IPS-NIHi11 (cell line): ENCODE data around the gene ABCD1.

Experiments used
- DNase-seq: peaks from one replicate; pipeline ENCODE4 v3.0.0; 2012; ENCODE audit warnings: mixed read lengths, low spot score

The ABCD1 gene

GRCh38 chrX:153773741-153774575 is 49.3 kb downstream of the ABCD1 start:
- DNase-seq = peak; percentile 3

- peak; percentile 1 for DNase-seq
These were observed 50.1 kb downstream of the ABCD1 start for GRCh38 chrX:153774576-153775292.

GRCh38 chrX:153775293-153776119 is 50.9 kb downstream of the ABCD1 start:
- peak; percentile 2 for DNase-seq

- DNase-seq = peak; percentile 3
These were observed 51.5 kb downstream of the ABCD1 start for GRCh38 chrX:153776120-153776599.

- DNase-seq = peak; percentile 36
These were observed 52.0 kb downstream of the ABCD1 start for GRCh38 chrX:153776611-153777045.

- DNase-seq = no peak
These were observed 52.8 kb downstream of the ABCD1 start for GRCh38 chrX:153777261-153778090.

- DNase-seq = no peak
These were observed 53.5 kb downstream of the ABCD1 start for GRCh38 chrX:153778181-153778580.

GRCh38 chrX:153778684-153779101 is 54.0 kb downstream of the ABCD1 start:
- no peak for DNase-seq

- DNase-seq = no peak
These were observed 55.4 kb downstream of the ABCD1 start for GRCh38 chrX:153779891-153780677.

GRCh38 chrX:153780678-153781427 is 56.2 kb downstream of the ABCD1 start, which contains the start of gene SRPK3:
Gene SRPK3 (plus strand): TSS chrX:153781041. CDS start chrX:153781087, 46 bp downstream.
- DNase-seq = no peak

- DNase-seq = no peak
These were observed 56.9 kb downstream of the ABCD1 start for GRCh38 chrX:153781428-153782047.

- peak; percentile 49 for DNase-seq
These were observed 57.7 kb downstream of the ABCD1 start for GRCh38 chrX:153782313-153782712.

GRCh38 chrX:153782871-153783270 is 58.2 kb downstream of the ABCD1 start:
- DNase-seq = no peak

GRCh38 chrX:153783378-153784013 is 58.8 kb downstream of the ABCD1 start:
- DNase-seq = no peak

- no peak for DNase-seq
These were observed 59.8 kb downstream of the ABCD1 start for GRCh38 chrX:153784325-153784967.

- no peak for DNase-seq
These were observed 62.0 kb downstream of the ABCD1 start for GRCh38 chrX:153786669-153787068.

- DNase-seq = no peak
These were observed 65.0 kb downstream of the ABCD1 start for GRCh38 chrX:153789654-153790053.
